ENCODE data around the gene SYCP2L.
"Not testable (repeated sequence)": the region's sequence is repeated elsewhere in the genome, so short reads cannot be mapped to it uniquely, and the experiment has no call there.

Gene SYCP2L

GRCh38 chr6:10875026-10875425 is 11.8 kb upstream of the SYCP2L start:
- DNase-seq (ENCODE audit: low read depth in 1 of 2, low spot score in 1 of 2): no peak
- Histone ChIP-seq H3K27ac (replicated peaks) (no peak overlapping the region), H3K27me3 (ENCODE audit: insufficient read depth, poor library complexity, severe bottlenecking) (no peaks in the 10 kb centered on the region), H3K4me3 (replicated peaks; ENCODE audit: insufficient read depth, low read length) (no peak overlapping the region)
- TF ChIP-seq GABPA (IDR thresholded peaks at IDR 0.05; ENCODE audit: low read depth) (no peak), POLR2AphosphoS5 (IDR thresholded peaks at IDR 0.05; ENCODE audit: low read depth) (no peak), REST (IDR thresholded peaks at IDR 0.05; ENCODE audit: insufficient replicate concordance, low read depth) (no peak), SPI1 (IDR thresholded peaks at IDR 0.05; ENCODE audit: borderline replicate concordance, low read depth) (no peak), CTCF (IDR thresholded peaks at IDR 0.05; ENCODE audit: insufficient read depth, low read length) (no peak)

GRCh38 chr6:10877012-10877411 is 9.8 kb upstream of the SYCP2L start:
- no peak for DNase-seq (ENCODE audit: low read depth in 1 of 2, low spot score in 1 of 2)
- no peak overlapping the region for H3K27ac ChIP-seq (replicated peaks)
- TF ChIP-seq POLR2AphosphoS5 (IDR thresholded peaks at IDR 0.05; ENCODE audit: low read depth): no peak
- no peak for TF ChIP-seq CTCF (IDR thresholded peaks at IDR 0.05; ENCODE audit: insufficient read depth, low read length)
- TF ChIP-seq GABPA (IDR thresholded peaks at IDR 0.05; ENCODE audit: low read depth): no peak
- no peak for TF ChIP-seq SPI1 (IDR thresholded peaks at IDR 0.05; ENCODE audit: borderline replicate concordance, low read depth)
- TF ChIP-seq REST (IDR thresholded peaks at IDR 0.05; ENCODE audit: insufficient replicate concordance, low read depth): no peak

GRCh38 chr6:10877871-10878270 is 9.0 kb upstream of the SYCP2L start:
- Histone ChIP-seq H3K4me3 (replicated peaks; ENCODE audit: insufficient read depth, low read length) (no peak overlapping the region), H3K27me3 (ENCODE audit: insufficient read depth, poor library complexity, severe bottlenecking) (no peaks in the 10 kb centered on the region), H3K27ac (replicated peaks) (no peak overlapping the region)
- no peak for TF ChIP-seq REST (IDR thresholded peaks at IDR 0.05; ENCODE audit: insufficient replicate concordance, low read depth)
- no peak for DNase-seq (ENCODE audit: low read depth in 1 of 2, low spot score in 1 of 2)

More at GRCh38 chr6:10877012-10877411, 9.8 kb upstream of the SYCP2L start:
- H3K4me3 ChIP-seq (replicated peaks; ENCODE audit: insufficient read depth, low read length): no peak overlapping the region
- no peaks in the 10 kb centered on the region for H3K27me3 ChIP-seq (ENCODE audit: insufficient read depth, poor library complexity, severe bottlenecking)

- no peak for TF ChIP-seq SPI1 (IDR thresholded peaks at IDR 0.05; ENCODE audit: borderline replicate concordance, low read depth)
- TF ChIP-seq GABPA (IDR thresholded peaks at IDR 0.05; ENCODE audit: low read depth): no peak
- TF ChIP-seq CTCF (IDR thresholded peaks at IDR 0.05; ENCODE audit: insufficient read depth, low read length): no peak
- no peak for TF ChIP-seq REST (IDR thresholded peaks at IDR 0.05; ENCODE audit: insufficient replicate concordance, low read depth)
- H3K27ac ChIP-seq (replicated peaks): no peak overlapping the region
- H3K4me3 ChIP-seq (replicated peaks; ENCODE audit: insufficient read depth, low read length): no peak overlapping the region
- no peak for DNase-seq (ENCODE audit: low read depth in 1 of 2, low spot score in 1 of 2)
- no peaks in the 10 kb centered on the region for H3K27me3 ChIP-seq (ENCODE audit: insufficient read depth, poor library complexity, severe bottlenecking)
Measured at GRCh38 chr6:10880366-10880765, 6.5 kb upstream of the SYCP2L start.

GRCh38 chr6:10882253-10882630 is 4.6 kb upstream of the SYCP2L start:
- H3K27ac ChIP-seq (replicated peaks); DNase-seq (ENCODE audit: low read depth in 1 of 2, low spot score in 1 of 2); H3K27me3 ChIP-seq (ENCODE audit: insufficient read depth, poor library complexity, severe bottlenecking); H3K4me3 ChIP-seq (replicated peaks; ENCODE audit: insufficient read depth, low read length): not testable (repeated sequence)
